Gastrocnemius medialis (tissue), 4 donors: ENCODE data around the gene TCHP.

Source experiments
- CTCF ChIP-seq, 5 experiments: fragments of 450-650 bp in 3 of 5; fragments of 200-600 bp in 2 of 5; sonication (generic) in 2 of 5; IDR thresholded peaks in 4 of 5; conservative IDR thresholded peaks in 1 of 5; 1 replicate in 4 of 5; 2 replicates in 1 of 5; pipeline ENCODE4 v1.5.1; 2016 to 2019; ENCODE audit warnings: antibody characterized with exemption in 5 of 5, mild to moderate bottlenecking in 3 of 5, moderate library complexity in 3 of 5
- POLR2A ChIP-seq, 2 donors: fragments of 450-650 bp; IDR thresholded peaks; one replicate each; pipeline ENCODE4 v1.6.1; 2017; ENCODE audit warnings: antibody characterized with exemption in 2 of 2, mild to moderate bottlenecking in 2 of 2, moderate library complexity in 2 of 2

DNA sequence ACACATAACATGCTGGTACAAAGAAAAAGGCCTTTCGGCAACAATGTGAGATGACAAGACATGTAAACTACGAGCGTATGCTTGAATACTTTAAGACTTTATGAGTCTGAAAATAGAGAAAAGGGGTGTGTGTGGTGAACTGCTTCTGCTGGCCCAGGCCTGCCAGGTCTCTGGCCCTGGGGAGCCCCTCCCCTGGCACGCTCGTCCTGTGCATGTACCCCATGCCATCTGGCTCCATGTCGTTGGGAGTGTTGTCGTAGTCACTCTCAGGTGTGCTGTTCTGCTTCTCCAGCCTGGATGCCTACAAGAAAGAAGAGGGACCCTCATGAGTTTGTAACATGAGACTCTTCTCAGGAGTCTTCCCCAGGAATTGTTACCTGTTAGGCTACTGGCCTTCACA lies 38.9 kb downstream of the TCHP start:
- TF ChIP-seq CTCF (IDR thresholded peaks at IDR 0.05 in 4 of 5, conservative IDR thresholded peaks at IDR 0.05 in 1 of 5) (no peak), POLR2A (IDR thresholded peaks at IDR 0.05) (no peak)
